ENCODE results near the gene SLC11A1. TPM values are rescaled to one million over a fixed set of nuclear protein-coding genes. Genes with fewer than 3 reads are reported as not detected.
A peak's percentile ranks its signal among the peaks of the same experiment; 100 is the strongest.

SLC11A1 gene
- total and polyA plus RNA-seq, 5 donors from 2014 or later, result 0.47 to 1.4 (median 0.74) TPM

DNA sequence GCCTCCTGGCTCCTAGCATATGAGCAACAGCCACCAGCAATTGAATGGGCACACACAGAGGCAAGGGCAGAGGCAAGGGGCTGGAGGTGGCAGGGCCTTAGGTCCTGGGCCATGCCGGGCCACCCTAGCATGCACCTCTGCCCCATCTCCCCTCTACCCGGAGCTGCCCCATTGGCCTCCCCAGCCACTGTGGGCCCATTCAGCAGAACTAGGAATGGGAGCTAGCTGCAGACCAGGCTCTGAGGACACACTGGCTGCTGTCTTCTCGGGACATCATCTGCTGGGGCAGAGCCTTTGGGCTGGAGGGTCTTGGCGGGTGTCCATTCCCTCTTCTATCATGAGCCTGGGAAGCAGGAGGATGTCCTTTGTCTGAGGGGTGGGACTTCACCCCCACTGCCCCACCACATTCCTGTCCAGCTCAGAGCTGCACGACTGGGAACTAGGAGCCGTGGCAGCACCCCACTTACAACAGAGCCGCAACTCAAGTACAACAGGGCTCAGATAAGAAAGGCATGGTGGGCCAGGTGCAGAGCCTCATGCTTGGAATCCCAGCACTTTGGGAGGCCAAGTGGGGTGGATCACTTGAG is 37.6 kb downstream of the SLC11A1 start:
- ATAC-seq (ENCODE audit: low read depth in 2 of 2), result no peak
- no peaks in the 10 kb centered on the region for H3K9me3 ChIP-seq (ENCODE audit: control insufficient read depth in 2 of 2, low read length in 2 of 2)
- no peak overlapping the region for H3K27ac ChIP-seq (ENCODE audit: insufficient read depth, low read length, poor library complexity, severe bottlenecking)
- peaks cover 0 to 6% (median 0%) of the 10 kb centered on the region in 4 donors for H3K4me1 Mint-ChIP-seq
- H3K4me3 ChIP-seq (ENCODE audit: low read depth, low read length), result no peak overlapping the region
- H3K36me3 Mint-ChIP-seq, result no peaks in the 10 kb centered on the region
- peak overlapping the region in 1 of 3 donors; percentile 26 for H3K27ac Mint-ChIP-seq
- no peaks in the 10 kb centered on the region for H3K36me3 ChIP-seq (ENCODE audit: control insufficient read depth, insufficient read depth, low read length)
- no peaks in the 10 kb centered on the region for H3K27me3 ChIP-seq (ENCODE audit: control insufficient read depth, insufficient read depth, low read length)
- no peak for DNase-seq
- H3K4me3 Mint-ChIP-seq, result no peak overlapping the region
- no peaks in the 10 kb centered on the region for H3K4me1 ChIP-seq (ENCODE audit: control insufficient read depth, insufficient read depth, low read length, poor library complexity, severe bottlenecking)
- H3K27me3 Mint-ChIP-seq, result no peaks in the 10 kb centered on the region
- no peaks in the 10 kb centered on the region for H3K9me3 Mint-ChIP-seq

- Mint-ChIP-seq H3K27ac (no peak overlapping the region), H3K9me3 (no peaks in the 10 kb centered on the region), H3K36me3 (no peaks in the 10 kb centered on the region), H3K4me1 (peaks cover 0 to 6% (median 0%) of the 10 kb centered on the region in 4 donors), H3K4me3 (no peak overlapping the region), H3K27me3 (peaks cover 4% of the 10 kb centered on the region)
- no peak overlapping the region for H3K4me3 ChIP-seq (ENCODE audit: low read depth, low read length)
- H3K27me3 ChIP-seq (ENCODE audit: control insufficient read depth, insufficient read depth, low read length), result no peaks in the 10 kb centered on the region
- no peak for DNase-seq
- no peaks in the 10 kb centered on the region for H3K9me3 ChIP-seq (ENCODE audit: control insufficient read depth in 2 of 2, low read length in 2 of 2)
- H3K36me3 ChIP-seq (ENCODE audit: control insufficient read depth, insufficient read depth, low read length), result no peaks in the 10 kb centered on the region
- ATAC-seq (ENCODE audit: low read depth in 2 of 2), result no peak
- H3K27ac ChIP-seq (ENCODE audit: insufficient read depth, low read length, poor library complexity, severe bottlenecking), result no peak overlapping the region
- no peaks in the 10 kb centered on the region for H3K4me1 ChIP-seq (ENCODE audit: control insufficient read depth, insufficient read depth, low read length, poor library complexity, severe bottlenecking)
These were observed 39.0 kb downstream of the SLC11A1 start for GRCh38 chr2:218421027-218421426.

DNA sequence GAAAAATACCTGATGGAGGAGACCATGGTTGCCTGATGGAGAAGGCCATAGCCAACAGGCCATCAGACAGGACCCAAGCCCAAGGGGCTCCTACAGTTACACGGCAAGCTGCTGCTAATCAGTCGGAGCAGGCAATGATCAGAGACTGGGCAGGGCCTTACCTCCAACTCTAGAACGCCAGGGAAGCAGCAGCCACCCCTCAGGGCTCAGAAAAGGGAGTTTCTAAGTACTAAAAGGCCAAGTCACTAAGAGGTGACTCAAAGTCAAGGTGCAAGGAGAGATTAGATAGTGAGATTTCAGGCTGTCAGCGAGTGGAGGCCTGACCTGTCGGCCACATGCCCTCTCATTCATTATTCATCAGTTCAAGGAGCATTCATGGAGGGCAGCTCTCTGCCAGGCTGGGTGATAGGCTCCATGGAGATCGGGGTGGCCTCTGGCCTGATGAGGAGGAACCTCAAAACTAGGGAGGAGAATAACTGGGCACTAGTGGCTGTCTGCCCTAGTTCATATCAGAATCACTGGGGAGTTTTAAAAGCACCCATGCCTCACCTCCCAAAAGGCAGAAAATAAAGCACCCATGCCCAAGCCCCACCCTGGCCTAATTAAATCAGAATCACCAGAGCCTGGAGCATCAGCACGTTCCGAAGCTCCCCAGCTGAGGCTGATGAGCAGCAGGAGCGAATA is 40.5 kb downstream of the SLC11A1 start:
- Mint-ChIP-seq H3K9me3 (no peaks in the 10 kb centered on the region), H3K36me3 (no peaks in the 10 kb centered on the region), H3K27ac (no peak overlapping the region), H3K4me3 (no peak overlapping the region), H3K27me3 (peaks cover 4% of the 10 kb centered on the region), H3K4me1 (peaks cover 0 to 6% (median 0%) of the 10 kb centered on the region in 4 donors)
- Histone ChIP-seq H3K27me3 (ENCODE audit: control insufficient read depth, insufficient read depth, low read length) (no peaks in the 10 kb centered on the region), H3K9me3 (ENCODE audit: control insufficient read depth in 2 of 2, low read length in 2 of 2) (no peaks in the 10 kb centered on the region), H3K27ac (ENCODE audit: insufficient read depth, low read length, poor library complexity, severe bottlenecking) (no peak overlapping the region), H3K36me3 (ENCODE audit: control insufficient read depth, insufficient read depth, low read length) (no peaks in the 10 kb centered on the region), H3K4me3 (ENCODE audit: low read depth, low read length) (no peak overlapping the region), H3K4me1 (ENCODE audit: control insufficient read depth, insufficient read depth, low read length, poor library complexity, severe bottlenecking) (no peaks in the 10 kb centered on the region)
- ATAC-seq (ENCODE audit: low read depth in 2 of 2) (no peak), DNase-seq (no peak)

DNA sequence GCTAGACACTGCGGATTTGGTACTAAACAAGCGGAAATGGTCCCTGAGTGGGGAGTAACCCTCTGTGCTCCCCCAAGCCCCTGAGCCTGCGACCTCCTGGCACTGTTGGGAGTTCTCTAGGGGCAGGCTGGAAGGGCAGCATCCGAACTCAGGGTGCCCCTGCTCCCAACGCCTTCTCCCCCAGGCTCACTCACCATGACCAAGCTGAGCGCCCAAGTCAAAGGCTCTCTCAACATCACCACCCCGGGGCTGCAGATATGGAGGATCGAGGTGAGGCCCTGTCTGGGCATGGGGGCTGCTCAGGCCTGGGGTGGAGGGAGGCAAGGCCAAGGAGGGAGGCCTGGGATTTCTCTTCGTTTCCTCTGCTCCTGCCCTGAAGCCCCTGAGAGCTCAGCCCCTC is 41.5 kb downstream of the SLC11A1 start:
- H3K27ac Mint-ChIP-seq, result no peak overlapping the region
- no peaks in the 10 kb centered on the region for H3K36me3 Mint-ChIP-seq
- no peaks in the 10 kb centered on the region for H3K36me3 ChIP-seq (ENCODE audit: control insufficient read depth, insufficient read depth, low read length)
- H3K4me1 Mint-ChIP-seq, result peaks cover 0 to 6% (median 0%) of the 10 kb centered on the region in 4 donors
- no peaks in the 10 kb centered on the region for H3K9me3 Mint-ChIP-seq
- H3K4me1 ChIP-seq (ENCODE audit: control insufficient read depth, insufficient read depth, low read length, poor library complexity, severe bottlenecking), result no peaks in the 10 kb centered on the region
- H3K27ac ChIP-seq (ENCODE audit: insufficient read depth, low read length, poor library complexity, severe bottlenecking), result no peak overlapping the region
- no peak overlapping the region for H3K4me3 Mint-ChIP-seq
- H3K27me3 ChIP-seq (ENCODE audit: control insufficient read depth, insufficient read depth, low read length), result no peaks in the 10 kb centered on the region
- ATAC-seq (ENCODE audit: low read depth in 2 of 2), result no peak
- H3K27me3 Mint-ChIP-seq, result peaks cover 4% of the 10 kb centered on the region
- no peaks in the 10 kb centered on the region for H3K9me3 ChIP-seq (ENCODE audit: control insufficient read depth in 2 of 2, low read length in 2 of 2)
- DNase-seq, result no peak
- no peak overlapping the region for H3K4me3 ChIP-seq (ENCODE audit: low read depth, low read length)

DNA sequence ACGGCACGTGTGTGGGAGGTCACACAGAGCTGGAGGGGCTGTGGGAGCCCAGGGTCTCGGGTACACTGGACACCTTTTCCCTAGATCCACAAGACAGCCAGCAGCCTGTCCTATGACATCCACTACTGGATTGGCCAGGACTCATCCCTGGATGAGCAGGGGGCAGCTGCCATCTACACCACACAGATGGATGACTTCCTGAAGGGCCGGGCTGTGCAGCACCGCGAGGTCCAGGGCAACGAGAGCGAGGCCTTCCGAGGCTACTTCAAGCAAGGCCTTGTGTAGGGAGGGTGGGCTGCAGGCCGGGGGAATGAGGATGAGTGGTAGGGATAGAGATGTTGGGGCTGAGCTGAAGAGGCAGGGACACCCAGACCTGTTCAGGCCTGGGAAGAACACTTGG is 43.5 kb downstream of the SLC11A1 start:
- Mint-ChIP-seq H3K4me1 (no peaks in the 10 kb centered on the region), H3K36me3 (no peaks in the 10 kb centered on the region)
- no peak for DNase-seq

GRCh38 chr2:218427741-218428140 is 45.7 kb downstream of the SLC11A1 start:
- Mint-ChIP-seq H3K4me3 (no peak overlapping the region), H3K9me3 (no peaks in the 10 kb centered on the region), H3K27me3 (peaks cover 16% of the 10 kb centered on the region), H3K27ac (no peak overlapping the region), H3K36me3 (no peaks in the 10 kb centered on the region), H3K4me1 (no peaks in the 10 kb centered on the region)
- no peak for DNase-seq
- Histone ChIP-seq H3K27ac (ENCODE audit: insufficient read depth, low read length, poor library complexity, severe bottlenecking) (no peak overlapping the region), H3K36me3 (ENCODE audit: control insufficient read depth, insufficient read depth, low read length) (no peaks in the 10 kb centered on the region), H3K9me3 (ENCODE audit: control insufficient read depth in 2 of 2, low read length in 2 of 2) (no peaks in the 10 kb centered on the region), H3K4me3 (ENCODE audit: low read depth, low read length) (no peak overlapping the region), H3K4me1 (ENCODE audit: control insufficient read depth, insufficient read depth, low read length, poor library complexity, severe bottlenecking) (no peaks in the 10 kb centered on the region), H3K27me3 (ENCODE audit: control insufficient read depth, insufficient read depth, low read length) (no peaks in the 10 kb centered on the region)
- ATAC-seq (ENCODE audit: low read depth in 2 of 2), result no peak

More for the DNA sequence above, 43.5 kb downstream of the SLC11A1 start:
- Histone ChIP-seq H3K27me3 (ENCODE audit: control insufficient read depth, insufficient read depth, low read length) (no peaks in the 10 kb centered on the region), H3K4me1 (ENCODE audit: control insufficient read depth, insufficient read depth, low read length, poor library complexity, severe bottlenecking) (no peaks in the 10 kb centered on the region), H3K27ac (ENCODE audit: insufficient read depth, low read length, poor library complexity, severe bottlenecking) (no peak overlapping the region), H3K36me3 (ENCODE audit: control insufficient read depth, insufficient read depth, low read length) (no peaks in the 10 kb centered on the region), H3K4me3 (ENCODE audit: low read depth, low read length) (no peak overlapping the region), H3K9me3 (ENCODE audit: control insufficient read depth in 2 of 2, low read length in 2 of 2) (no peaks in the 10 kb centered on the region)
- no peak overlapping the region for H3K27ac Mint-ChIP-seq
- no peak for ATAC-seq (ENCODE audit: low read depth in 2 of 2)
- H3K4me3 Mint-ChIP-seq, result no peak overlapping the region
- H3K9me3 Mint-ChIP-seq, result no peaks in the 10 kb centered on the region
- H3K27me3 Mint-ChIP-seq, result peaks cover 4% of the 10 kb centered on the region

- no peaks in the 10 kb centered on the region for H3K9me3 ChIP-seq (ENCODE audit: control insufficient read depth in 2 of 2, low read length in 2 of 2)
- DNase-seq (no peak), ATAC-seq (ENCODE audit: low read depth in 2 of 2) (no peak)
- no peaks in the 10 kb centered on the region for H3K27me3 ChIP-seq (ENCODE audit: control insufficient read depth, insufficient read depth, low read length)
- peaks cover 17% of the 10 kb centered on the region for H3K27me3 Mint-ChIP-seq
- H3K4me1 ChIP-seq (ENCODE audit: control insufficient read depth, insufficient read depth, low read length, poor library complexity, severe bottlenecking), result no peaks in the 10 kb centered on the region
- no peak overlapping the region for H3K27ac Mint-ChIP-seq
- no peaks in the 10 kb centered on the region for H3K36me3 Mint-ChIP-seq
- H3K4me1 Mint-ChIP-seq, result no peaks in the 10 kb centered on the region
- no peak overlapping the region for H3K4me3 Mint-ChIP-seq
- H3K9me3 Mint-ChIP-seq, result no peaks in the 10 kb centered on the region
- no peak overlapping the region for H3K27ac ChIP-seq (ENCODE audit: insufficient read depth, low read length, poor library complexity, severe bottlenecking)
- H3K4me3 ChIP-seq (ENCODE audit: low read depth, low read length), result no peak overlapping the region
- H3K36me3 ChIP-seq (ENCODE audit: control insufficient read depth, insufficient read depth, low read length), result no peaks in the 10 kb centered on the region
These were observed 46.9 kb downstream of the SLC11A1 start for GRCh38 chr2:218428846-218429558.

All from CD4-positive, CD25-positive, alpha-beta regulatory T cell (primary cell).